Skeletal muscle tissue (tissue), 4 donors: ENCODE measurements around the gene ZWILCH. TPM values are rescaled to one million over a fixed set of nuclear protein-coding genes. Genes with fewer than 3 reads are reported as not detected.
A peak's percentile ranks its signal among the peaks of the same experiment; 100 is the strongest.

ENCODE experiments used
- H3K27ac ChIP-seq: one replicate; pipeline ENCODE4 v1.7.0; 2013; ENCODE audit warnings: mild to moderate bottlenecking, low read depth, low read length, inconsistent platforms
- H3K27me3 ChIP-seq, 3 donors: one replicate each; pipeline ENCODE4 v1.7.0; 2013; ENCODE audit warnings: low read length in 3 of 3; ENCODE audit not compliant: control insufficient read depth in 3 of 3, insufficient read depth in 3 of 3
- H3K36me3 ChIP-seq, 3 donors: one replicate each; pipeline ENCODE4 v1.7.0; 2013; ENCODE audit warnings: low read length in 3 of 3; ENCODE audit not compliant: control insufficient read depth in 3 of 3, insufficient read depth in 3 of 3
- H3K4me1 ChIP-seq, 3 donors: one replicate each; pipeline ENCODE4 v1.7.0; 2013; ENCODE audit warnings: low read length in 3 of 3, mild to moderate bottlenecking in 3 of 3; ENCODE audit not compliant: control insufficient read depth in 3 of 3, insufficient read depth in 3 of 3
- H3K4me3 ChIP-seq, 3 donors: one replicate each; pipeline ENCODE4 v1.7.0; 2013; ENCODE audit warnings: low read length in 3 of 3
- H3K9ac ChIP-seq, 3 donors: one replicate each; pipeline ENCODE4 v1.7.0; 2013; ENCODE audit warnings: low read length in 3 of 3, mild to moderate bottlenecking in 3 of 3, moderate library complexity in 2 of 3, low read depth in 1 of 3
- H3K9me3 ChIP-seq, 3 donors: one replicate each; pipeline ENCODE4 v1.7.0; 2013; ENCODE audit warnings: low read length in 3 of 3; ENCODE audit not compliant: control insufficient read depth in 3 of 3
- total RNA-seq: library from RNA; depleted of rRNA; stranded (reverse); fragments of >200 nt; gene quantifications from one replicate; pipeline ENCODE4 v1.2.3, GENCODE V29; 2014
- donor health status: Osteomylitis.

ZWILCH gene
- total RNA-seq, 1 donor from 2014 or later = 14.1 TPM

DNA sequence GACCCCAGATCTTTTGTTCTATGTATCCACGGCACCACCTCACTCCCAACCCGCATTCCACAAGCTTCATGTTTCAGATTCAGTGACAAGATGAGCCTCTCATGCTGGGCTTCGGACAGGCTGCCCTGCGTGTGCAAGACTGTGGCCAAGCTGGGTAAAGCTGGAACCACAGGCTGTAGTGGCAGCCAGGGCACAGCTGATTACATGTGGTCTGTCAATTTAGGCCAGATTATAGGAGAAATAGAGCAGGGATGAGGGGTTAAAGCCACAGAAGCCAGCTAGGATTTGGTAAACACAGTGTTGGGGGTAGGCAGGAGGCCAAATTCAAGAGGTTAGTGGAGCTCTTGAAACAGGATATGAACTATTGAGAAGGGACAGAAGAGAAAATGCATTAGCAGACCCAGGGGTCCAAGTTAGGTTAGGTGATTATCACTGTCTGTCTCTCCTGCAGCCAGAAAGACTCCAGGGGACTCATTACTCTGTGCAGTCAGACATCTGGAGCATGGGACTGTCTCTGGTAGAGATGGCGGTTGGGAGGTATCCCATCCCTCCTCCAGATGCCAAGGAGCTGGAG is 20.5 kb upstream of the ZWILCH start:
- H3K36me3 ChIP-seq = peaks cover 18 to 45% (median 36%) of the 10 kb centered on the region in 3 donors
- peak overlapping the region in 1 of 3 donors; percentile 11 for H3K9ac ChIP-seq
- no peak overlapping the region for H3K4me3 ChIP-seq
- no peaks in the 10 kb centered on the region for H3K9me3 ChIP-seq
- no peak overlapping the region for H3K27ac ChIP-seq
- H3K4me1 ChIP-seq = peaks cover 10 to 17% (median 12%) of the 10 kb centered on the region in 3 donors
- H3K27me3 ChIP-seq = no peaks in the 10 kb centered on the region

DNA sequence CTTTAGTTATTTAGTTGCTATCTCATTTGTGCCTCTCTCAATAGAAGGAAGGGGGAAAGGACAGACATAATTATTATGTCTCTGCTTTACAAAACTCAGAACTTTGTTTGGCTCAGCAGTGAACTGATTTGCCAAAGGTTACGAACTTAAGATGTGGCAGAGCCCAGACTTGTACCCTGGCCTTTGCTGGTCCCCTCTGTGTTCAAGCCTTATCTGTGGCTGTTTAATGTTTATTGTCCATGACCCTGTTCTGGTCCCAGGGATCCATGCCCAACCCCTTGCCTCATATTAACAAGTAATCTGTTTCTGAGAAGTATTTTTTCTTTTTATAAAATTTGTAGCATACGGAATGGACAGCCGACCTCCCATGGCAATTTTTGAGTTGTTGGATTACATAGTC is 18.2 kb upstream of the ZWILCH start:
- Histone ChIP-seq H3K36me3 (peaks cover 19 to 58% (median 42%) of the 10 kb centered on the region in 3 donors), H3K9ac (no peak overlapping the region), H3K9me3 (no peaks in the 10 kb centered on the region)

DNA sequence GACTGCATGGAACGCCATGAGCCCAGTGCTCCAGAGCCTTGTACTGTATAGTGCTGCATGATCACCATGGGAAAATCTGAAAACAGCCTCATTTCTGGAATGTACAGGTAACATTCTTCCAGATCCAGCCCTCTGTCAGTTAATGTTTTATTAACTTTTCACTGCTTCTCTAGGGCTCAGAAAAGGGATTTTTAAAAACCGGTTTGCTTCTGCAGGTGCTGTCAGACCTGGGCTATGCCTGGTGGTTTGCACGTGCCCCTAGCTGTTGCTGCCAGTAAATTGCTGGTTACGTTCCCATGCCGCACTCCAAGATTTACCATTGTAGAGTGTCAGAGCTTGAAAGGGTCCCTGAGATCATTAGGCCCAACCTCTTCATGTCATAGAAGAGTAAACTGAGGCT is 16.6 kb upstream of the ZWILCH start:
- Histone ChIP-seq H3K27me3 (no peaks in the 10 kb centered on the region), H3K9ac (no peak overlapping the region), H3K4me1 (peaks cover 12 to 18% (median 14%) of the 10 kb centered on the region in 3 donors), H3K27ac (no peak overlapping the region), H3K9me3 (no peaks in the 10 kb centered on the region), H3K36me3 (peaks cover 25 to 65% (median 40%) of the 10 kb centered on the region in 3 donors), H3K4me3 (no peak overlapping the region)

More for the DNA sequence above, 18.2 kb upstream of the ZWILCH start:
- Histone ChIP-seq H3K4me1 (peaks cover 12 to 22% (median 18%) of the 10 kb centered on the region in 3 donors), H3K27me3 (no peaks in the 10 kb centered on the region), H3K4me3 (no peak overlapping the region), H3K27ac (no peak overlapping the region)

DNA sequence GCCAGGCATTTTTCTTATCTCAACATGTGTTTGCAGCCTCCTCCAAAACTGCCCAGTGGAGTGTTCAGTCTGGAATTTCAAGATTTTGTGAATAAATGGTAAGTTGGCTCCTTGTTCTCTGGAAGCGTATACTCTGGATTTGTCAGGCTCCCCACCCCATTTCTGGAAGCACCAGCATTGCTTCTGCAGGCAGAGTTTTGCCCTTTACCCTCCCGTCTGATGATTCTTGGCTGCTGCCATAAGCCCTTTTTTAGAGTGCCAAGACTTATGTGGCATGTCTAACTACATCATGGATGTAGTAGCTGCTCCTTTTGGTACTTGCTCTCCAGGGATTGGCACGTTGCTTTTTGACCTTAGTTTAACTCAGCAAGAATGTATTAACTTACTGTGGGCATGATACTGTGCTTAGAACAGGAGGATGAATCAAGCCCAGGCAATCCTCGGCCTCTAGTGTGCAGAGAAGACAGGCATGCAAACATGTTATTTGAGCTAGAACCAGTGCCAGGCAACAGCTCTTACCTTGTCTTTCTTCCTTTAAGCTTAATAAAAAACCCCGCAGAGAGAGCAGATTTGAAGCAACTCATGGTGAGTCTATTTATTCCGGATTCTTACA is 15.8 kb upstream of the ZWILCH start:
- Histone ChIP-seq H3K27me3 (no peaks in the 10 kb centered on the region), H3K9ac (no peak overlapping the region), H3K36me3 (peaks cover 28 to 70% (median 45%) of the 10 kb centered on the region in 3 donors), H3K9me3 (no peaks in the 10 kb centered on the region), H3K4me1 (peaks cover 12 to 18% (median 14%) of the 10 kb centered on the region in 3 donors), H3K27ac (no peak overlapping the region), H3K4me3 (no peak overlapping the region)

DNA sequence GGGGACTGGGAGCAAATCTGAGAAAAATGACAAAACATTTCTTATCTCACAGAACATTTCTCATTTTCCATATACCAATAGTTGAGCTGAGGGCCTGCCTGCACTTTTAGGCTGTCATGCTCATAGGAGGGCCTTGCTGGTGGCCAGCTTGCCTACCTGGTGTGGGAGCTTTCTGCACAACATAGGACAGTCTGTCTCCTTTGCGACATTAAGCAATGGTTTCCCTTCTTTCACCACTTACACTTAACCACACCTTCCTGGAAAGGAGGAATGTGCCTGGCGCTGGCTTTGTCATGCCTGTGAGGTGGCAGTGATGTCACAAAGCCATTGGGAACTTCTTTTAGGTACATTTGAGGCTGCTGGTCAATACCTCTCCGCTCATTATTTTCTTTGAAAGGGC is 13.3 kb upstream of the ZWILCH start:
- peaks cover 28 to 67% (median 51%) of the 10 kb centered on the region in 3 donors for H3K36me3 ChIP-seq
- H3K27ac ChIP-seq = no peak overlapping the region
- H3K4me1 ChIP-seq = peaks cover 13 to 16% (median 15%) of the 10 kb centered on the region in 3 donors

DNA sequence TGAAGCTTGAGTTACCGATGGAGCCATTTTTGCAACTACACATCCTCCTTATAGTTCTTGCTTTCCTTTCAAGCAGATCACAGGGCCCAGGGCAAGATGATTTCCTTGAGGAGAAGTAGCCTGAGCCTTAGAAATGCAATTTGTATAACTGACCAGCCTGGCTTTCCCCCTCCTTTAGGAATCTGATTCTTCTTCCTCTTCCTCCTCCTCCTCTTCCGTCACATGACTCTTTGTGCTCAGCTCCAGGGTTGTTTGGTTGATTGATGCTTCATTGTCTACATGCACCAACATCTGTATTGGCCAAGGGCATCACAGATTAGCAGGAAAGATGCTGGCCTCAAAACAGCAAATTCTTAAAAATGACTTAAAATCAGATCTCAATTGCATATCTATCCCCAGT is 10.9 kb upstream of the ZWILCH start:
- H3K9me3 ChIP-seq = no peaks in the 10 kb centered on the region
- H3K36me3 ChIP-seq = peaks cover 27 to 59% (median 54%) of the 10 kb centered on the region in 3 donors
- H3K4me3 ChIP-seq = no peak overlapping the region
- H3K9ac ChIP-seq = no peak overlapping the region
- H3K27me3 ChIP-seq = no peaks in the 10 kb centered on the region
- H3K27ac ChIP-seq = no peak overlapping the region
- peaks cover 21 to 35% (median 27%) of the 10 kb centered on the region in 3 donors for H3K4me1 ChIP-seq

More for the DNA sequence above, 13.3 kb upstream of the ZWILCH start:
- H3K4me3 ChIP-seq = no peak overlapping the region
- no peak overlapping the region for H3K9ac ChIP-seq
- no peaks in the 10 kb centered on the region for H3K27me3 ChIP-seq
- no peaks in the 10 kb centered on the region for H3K9me3 ChIP-seq

DNA sequence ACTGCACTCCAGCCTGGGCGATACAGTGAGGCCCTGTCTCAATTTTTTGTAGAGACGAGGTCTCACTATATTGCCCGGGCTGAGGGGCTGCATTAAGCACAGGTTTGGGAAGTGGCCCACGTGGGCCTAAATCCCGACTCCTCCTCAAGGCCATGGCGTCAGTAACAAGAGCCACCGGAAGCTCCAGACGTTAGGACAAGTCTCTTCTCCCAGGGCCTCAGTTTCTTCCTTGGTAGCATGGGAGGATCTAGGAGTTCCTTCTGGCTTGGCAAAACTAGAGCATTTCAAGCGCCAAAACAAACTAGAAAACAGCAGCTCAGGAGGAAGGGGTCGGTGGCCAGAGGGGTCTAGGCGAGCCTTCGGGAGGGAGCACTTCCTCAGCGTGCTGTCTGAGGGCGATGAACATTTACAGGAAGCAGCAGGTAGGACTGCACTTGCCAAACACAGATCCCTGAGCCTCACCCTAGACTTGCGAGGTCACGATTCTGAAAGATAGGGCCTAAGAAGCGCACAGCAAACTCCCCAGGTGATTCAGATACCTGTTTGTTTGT is 8.1 kb upstream of the ZWILCH start:
- Histone ChIP-seq H3K4me3 (peak overlapping the region; percentile 87 to 99 (median 98)), H3K9ac (peak overlapping the region; percentile 88 to 97 (median 91)), H3K27me3 (no peaks in the 10 kb centered on the region), H3K4me1 (peaks cover 12 to 27% (median 22%) of the 10 kb centered on the region in 3 donors), H3K27ac (peak overlapping the region; percentile 74), H3K36me3 (peaks cover 46 to 66% (median 63%) of the 10 kb centered on the region in 3 donors), H3K9me3 (no peaks in the 10 kb centered on the region)

DNA sequence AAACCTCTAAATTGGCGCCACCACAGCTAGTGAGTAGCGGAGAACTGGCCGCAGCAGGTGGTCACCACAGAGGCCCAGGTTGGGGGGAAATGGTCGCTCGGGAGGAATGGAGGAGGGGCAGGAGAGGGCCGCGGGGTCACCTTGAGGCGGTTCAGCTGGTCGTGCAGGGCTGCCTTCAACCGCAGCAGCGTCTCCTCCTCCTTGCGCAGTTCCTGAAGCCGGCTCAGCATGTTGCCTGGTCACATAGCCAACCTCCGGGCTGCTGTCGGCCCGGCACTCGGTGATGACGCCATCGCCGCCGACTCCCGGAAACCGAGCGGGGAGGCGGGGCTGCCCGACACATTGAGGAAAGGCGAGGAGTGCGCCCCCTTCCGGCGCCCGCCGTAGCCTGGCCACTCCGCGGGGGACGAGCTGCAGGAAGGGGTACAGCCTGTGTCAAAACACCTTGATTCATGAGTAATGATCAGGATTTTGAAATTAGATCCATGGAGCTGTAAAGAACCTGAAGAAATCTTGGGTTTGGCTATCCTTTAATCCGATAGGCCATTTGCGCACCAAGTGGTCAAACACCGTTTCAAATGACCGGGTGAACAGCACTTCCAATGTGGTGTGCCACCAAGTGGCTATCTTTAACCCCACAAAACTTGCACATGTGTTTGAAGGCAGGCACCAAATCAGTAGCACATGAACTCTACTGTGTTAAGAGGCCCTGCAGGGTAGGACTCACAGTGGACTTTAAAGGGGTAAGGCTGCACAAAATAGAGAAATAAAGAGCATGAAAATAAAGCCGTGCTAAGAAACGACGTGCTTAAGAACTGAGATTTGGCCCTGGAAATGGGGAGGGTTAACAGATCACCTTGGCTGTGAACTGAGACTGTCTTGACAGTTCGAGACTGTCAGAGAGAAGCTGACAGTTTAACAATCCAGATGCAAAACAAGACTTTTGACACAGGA is 7.3 kb upstream of the ZWILCH start, which contains the start of gene SNAPC5:
TSS of gene SNAPC5 (minus strand) at position 261 of the 954 bp plus-strand sequence. CDS start at position 230, 31 bp downstream.
- Histone ChIP-seq H3K9me3 (no peaks in the 10 kb centered on the region), H3K27me3 (no peaks in the 10 kb centered on the region), H3K4me3 (peak within 1 kb of the TSS; percentile 87 to 99 (median 98)), H3K9ac (peak within 1 kb of the TSS; percentile 88 to 97 (median 91)), H3K27ac (peak within 1 kb of the TSS; percentile 74), H3K36me3 (peaks cover 48 to 67% (median 64%) of the 10 kb centered on the region in 3 donors), H3K4me1 (peaks cover 13 to 31% (median 22%) of the 10 kb centered on the region in 3 donors)

DNA sequence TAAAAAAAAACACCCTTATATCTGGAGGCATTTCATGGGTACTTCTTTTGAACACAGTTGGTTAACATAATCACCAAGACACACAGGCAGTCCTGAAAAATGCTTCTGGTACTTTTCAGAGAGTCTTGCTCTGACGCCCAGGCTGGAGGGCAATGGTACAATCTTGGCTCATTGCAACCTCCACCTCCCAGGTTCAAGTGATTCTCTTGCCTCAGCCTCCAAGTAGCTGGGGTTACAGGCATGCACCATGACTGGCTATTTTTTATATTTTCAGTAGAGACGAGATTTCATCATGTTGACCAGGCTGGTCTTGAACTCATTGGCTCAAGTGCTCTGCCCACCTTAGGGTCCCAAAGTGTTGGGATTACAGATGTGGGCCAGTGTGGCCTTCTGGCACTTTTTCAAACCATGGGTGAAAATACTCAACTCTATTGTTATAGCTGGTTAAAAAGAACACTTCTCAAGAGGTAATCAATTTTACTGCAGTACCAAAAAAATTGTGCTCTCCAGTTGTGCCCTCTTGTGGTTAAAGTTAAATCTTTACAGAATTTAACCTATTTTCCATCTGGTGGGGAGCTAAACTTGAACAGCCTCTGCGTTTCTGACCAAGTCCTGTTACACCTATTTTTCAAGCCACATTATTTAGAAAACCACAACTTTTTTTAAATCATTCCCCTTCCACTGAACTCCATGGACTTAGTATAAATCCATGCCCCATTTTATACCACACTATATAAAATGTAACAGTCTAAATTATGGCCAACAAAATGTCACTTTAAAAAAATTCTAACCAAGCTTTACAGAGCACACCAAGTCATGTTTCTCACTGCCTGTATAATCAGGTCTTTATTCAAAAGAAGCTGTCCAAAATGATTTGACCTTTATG is 6.4 kb upstream of the ZWILCH start:
- H3K9me3 ChIP-seq = no peaks in the 10 kb centered on the region
- no peak overlapping the region for H3K4me3 ChIP-seq
- H3K27ac ChIP-seq = peak overlapping the region; percentile 22
- peaks cover 22 to 41% (median 32%) of the 10 kb centered on the region in 3 donors for H3K4me1 ChIP-seq
- no peaks in the 10 kb centered on the region for H3K27me3 ChIP-seq
- H3K9ac ChIP-seq = peak overlapping the region in 1 of 3 donors; percentile 5
- peaks cover 50 to 63% (median 63%) of the 10 kb centered on the region in 3 donors for H3K36me3 ChIP-seq
